PC-9 (cell line): Measurements from ENCODE around the gene LMOD1.

Experiments used
- EZH2 ChIP-seq: fragments of 200-600 bp; sonication (generic); IDR thresholded peaks from 2 replicates; pipeline ENCODE4 v1.8.0; 2017; ENCODE audit warnings: antibody characterized with exemption, low read depth
- TF ChIP-seq, protein P1 (sequence below): fragments of 200-600 bp; sonication (generic); conservative IDR thresholded peaks from 2 replicates; pipeline ENCODE4 v1.6.1; 2017; ENCODE audit warnings: mixed run types, antibody characterized with exemption, mild to moderate bottlenecking, moderate library complexity

DNA sequence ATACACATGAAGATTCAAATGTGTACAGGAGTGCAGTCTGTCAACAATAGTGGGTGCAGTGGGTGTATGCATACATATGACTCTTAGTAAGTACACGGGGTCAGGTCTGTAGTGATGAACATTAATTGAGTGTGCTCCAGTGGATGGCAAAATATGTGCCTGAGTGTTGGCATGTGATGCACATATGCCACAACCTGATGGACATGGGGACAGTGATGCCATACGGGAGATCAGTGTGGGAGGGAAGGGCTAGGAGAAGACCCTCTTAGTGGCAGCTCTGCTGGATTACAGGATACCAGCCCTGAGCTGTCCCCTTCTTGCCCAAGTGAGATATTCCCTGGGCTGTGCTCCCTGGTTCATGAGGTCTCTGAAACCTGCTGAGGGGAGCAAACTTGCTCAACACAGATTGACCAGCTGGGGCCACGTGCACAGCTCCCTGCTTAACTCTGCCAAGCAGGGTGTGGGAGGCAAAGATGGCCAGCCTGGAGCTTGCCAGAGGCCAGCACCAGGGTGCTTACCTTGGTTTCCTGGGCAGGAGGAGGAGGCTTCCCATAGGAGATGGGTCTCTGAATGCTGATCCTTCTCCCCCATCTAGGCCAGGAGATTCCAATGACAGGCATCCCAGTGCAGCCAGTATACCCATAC lies 55.4 kb downstream of the LMOD1 start:
- TF ChIP-seq, protein P1, sequence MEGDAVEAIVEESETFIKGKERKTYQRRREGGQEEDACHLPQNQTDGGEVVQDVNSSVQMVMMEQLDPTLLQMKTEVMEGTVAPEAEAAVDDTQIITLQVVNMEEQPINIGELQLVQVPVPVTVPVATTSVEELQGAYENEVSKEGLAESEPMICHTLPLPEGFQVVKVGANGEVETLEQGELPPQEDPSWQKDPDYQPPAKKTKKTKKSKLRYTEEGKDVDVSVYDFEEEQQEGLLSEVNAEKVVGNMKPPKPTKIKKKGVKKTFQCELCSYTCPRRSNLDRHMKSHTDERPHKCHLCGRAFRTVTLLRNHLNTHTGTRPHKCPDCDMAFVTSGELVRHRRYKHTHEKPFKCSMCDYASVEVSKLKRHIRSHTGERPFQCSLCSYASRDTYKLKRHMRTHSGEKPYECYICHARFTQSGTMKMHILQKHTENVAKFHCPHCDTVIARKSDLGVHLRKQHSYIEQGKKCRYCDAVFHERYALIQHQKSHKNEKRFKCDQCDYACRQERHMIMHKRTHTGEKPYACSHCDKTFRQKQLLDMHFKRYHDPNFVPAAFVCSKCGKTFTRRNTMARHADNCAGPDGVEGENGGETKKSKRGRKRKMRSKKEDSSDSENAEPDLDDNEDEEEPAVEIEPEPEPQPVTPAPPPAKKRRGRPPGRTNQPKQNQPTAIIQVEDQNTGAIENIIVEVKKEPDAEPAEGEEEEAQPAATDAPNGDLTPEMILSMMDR = no peak
- no peak for TF ChIP-seq EZH2
